HPDE6-E6E7 (cell line): ENCODE measurements around the gene ATP6V1B1.

ENCODE experiments used
- DNase-seq: peaks from one replicate; pipeline ENCODE4 v3.0.0; 2011; ENCODE audit warnings: missing footprints; ENCODE audit errors: extremely low spot score

ATP6V1B1 gene

DNA sequence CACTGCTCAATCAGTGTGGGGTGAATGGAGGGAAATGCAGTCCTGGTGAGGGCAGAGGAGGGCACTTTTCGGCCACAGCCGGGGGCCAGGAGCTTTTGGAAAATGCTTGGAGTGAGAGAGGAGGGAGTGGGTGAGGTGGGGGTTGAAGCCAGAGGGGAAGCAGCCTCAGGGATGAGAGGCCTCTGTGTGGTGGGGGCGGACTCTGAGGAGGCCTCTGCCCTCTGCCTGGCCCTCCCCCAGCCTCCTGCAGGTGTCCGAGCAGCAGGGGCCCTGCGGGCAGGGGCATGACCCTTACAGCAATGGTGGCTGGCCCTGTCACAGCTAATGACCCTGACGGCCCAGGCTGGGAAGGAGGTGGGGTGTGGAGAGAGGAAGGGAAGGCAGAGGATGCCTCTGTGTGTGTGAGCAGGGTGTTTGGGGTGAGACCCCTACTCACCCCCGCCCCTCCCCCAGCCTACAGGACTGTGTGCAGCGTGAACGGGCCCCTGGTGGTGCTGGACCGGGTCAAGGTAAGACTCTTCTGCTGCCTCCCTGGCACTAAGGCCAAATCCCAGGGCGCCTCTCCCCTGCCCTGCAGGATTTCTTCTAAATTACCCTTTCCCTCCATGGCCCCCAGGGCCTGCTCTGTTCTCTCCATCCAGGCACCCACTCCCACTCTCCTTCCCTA lies 7.6 kb downstream of the ATP6V1B1 start:
- DNase-seq = no peak

- DNase-seq = no peak
Measured at GRCh38 chr2:70944111-70944690, 8.5 kb downstream of the ATP6V1B1 start.

GRCh38 chr2:70946832-70947442 lies 11.2 kb downstream of the ATP6V1B1 start:
- no peak for DNase-seq

DNA sequence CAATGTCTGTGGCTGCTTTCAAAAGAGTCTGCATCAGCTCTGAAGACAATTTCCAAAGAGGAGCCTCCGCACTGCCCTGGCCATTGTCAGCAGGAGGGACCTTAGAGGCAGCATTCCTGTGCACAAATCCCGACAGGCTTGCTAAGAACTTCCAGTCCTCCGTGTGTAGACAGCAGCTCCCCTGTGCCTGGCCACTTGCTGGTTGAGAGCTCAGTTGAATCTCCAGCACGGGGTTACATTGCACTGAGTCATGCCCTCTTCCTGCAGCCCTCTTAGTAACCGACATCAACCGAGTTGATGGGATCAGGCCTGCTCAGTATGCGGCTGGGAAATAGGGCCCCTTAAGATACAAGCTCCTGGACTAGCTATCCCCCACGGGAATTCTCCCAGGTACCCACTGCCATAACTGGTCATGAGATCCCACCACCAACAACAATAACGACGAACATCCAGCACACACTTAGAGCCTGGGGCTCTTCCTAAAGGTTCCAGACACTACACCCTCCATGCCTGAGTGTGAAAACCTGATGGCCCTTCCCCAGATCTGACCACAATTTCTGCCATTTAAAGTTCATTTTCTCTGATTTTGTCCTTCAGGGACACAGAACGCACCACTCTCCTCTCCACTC lies 12.0 kb downstream of the ATP6V1B1 start:
- DNase-seq = peak; percentile 43

DNA sequence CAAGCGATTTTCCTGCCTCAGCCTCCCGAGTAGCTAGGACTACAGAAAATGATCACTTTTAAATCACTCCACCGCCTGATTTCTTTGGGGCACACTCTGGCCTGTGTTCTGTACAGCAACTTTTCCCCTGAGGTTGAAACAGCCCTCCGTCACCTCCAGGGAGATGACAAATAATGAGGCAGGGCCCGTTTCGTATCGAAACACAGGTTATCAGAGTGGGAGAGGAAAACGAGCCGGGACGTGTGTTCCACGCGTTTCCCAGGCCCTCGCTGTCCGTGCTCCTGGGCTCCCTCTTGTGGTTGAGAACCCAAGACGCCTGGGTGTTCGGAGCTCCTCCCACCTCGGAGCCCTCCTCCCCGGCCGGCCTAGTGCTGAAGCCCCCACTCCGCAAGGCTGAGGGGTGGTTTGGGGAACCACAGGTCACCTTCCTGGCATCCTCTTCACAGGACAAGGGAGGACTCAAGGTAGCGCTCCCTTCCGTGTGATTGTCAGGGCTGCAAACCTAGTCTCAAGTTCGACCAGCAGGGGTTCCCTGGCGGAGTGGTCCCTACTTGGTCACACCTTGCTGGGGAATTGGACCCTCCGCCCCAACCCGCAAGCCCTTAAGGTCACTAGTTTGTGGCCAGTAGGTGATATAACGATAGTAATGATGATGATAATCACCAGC lies 12.8 kb downstream of the ATP6V1B1 start:
- DNase-seq = peak; percentile 75

GRCh38 chr2:70949086-70949485 lies 13.4 kb downstream of the ATP6V1B1 start:
- no peak for DNase-seq

GRCh38 chr2:70954886-70955285 lies 19.2 kb downstream of the ATP6V1B1 start:
- DNase-seq = no peak

DNA sequence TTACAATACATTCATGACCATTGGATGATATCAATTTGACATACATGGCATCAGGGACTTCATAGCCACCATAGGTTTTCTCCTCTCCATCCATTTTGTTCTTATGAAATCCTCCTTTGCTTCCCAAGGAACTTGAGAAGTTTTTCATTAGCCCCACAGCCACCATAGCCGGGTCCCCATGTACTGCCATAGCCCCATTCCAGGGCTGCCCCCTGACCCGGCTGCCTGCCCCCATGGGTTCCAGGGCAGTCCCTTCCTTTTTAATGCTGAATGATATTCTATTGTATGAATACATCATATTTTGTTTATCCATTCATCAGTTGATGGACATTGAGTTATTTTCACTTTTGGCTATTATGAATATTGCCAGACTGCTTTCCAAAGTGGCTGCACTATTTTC lies 20.4 kb downstream of the ATP6V1B1 start:
- no peak for DNase-seq

DNA sequence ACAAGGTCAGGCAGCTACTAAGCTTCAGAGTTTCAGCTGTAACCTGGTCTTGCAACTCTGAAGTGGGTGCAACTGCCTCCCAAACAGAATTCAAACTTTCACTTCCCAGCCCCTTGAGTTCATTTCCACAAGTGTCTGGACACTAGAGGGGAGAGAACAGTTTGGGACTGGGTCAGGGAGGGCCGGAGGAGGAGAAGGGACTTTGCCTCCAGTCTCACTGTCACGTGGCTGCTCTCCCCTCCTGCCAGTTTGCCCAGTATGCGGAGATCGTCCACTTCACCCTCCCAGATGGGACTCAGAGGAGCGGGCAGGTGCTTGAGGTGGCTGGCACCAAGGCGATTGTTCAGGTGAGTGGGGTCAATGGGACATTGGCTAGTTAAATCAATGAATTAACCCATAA lies 22.1 kb downstream of the ATP6V1B1 start:
- no peak for DNase-seq

DNA sequence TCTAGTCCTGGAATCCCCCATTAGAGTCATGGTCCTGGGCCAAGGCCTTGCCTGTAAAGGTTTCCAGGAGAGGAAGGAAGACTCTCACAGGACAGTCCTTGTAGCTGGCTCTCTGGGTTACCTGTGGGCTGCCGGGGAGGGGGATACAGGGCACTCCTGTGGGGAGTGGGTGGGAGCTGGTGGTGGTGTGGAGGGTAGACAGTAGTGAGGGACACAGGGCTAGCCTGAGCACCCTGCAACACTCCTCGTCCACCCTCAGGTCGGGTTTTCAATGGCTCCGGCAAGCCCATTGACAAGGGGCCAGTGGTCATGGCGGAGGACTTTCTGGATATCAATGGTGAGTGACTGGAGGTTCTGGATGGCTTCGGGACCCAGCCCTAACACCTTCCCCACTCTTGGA lies 23.1 kb downstream of the ATP6V1B1 start:
- no peak for DNase-seq

DNA sequence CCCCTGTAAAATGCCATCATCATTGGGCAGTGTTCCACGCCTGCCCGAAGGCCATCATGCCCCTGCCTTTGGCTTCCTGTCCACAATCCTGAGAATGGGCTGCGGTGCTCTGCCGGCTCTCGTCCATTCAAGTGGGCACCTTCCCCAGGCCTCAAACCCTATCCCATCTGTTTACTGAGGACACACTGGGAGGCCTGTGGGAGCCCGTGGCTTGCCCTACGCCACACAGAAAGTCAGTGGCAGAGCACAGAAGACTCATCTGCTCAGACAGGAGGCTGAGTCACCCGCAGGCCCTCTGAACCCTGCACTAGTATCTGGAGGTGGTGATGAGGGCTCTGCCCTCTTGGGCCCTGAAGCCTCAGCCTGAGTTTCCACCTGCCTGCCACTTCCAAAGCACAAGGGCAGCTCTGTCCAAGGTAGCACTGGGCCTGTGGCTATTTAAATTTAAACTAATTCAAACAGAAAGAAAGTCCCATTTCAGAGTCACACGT lies 23.6 kb downstream of the ATP6V1B1 start:
- no peak for DNase-seq

GRCh38 chr2:70959851-70960832 lies 24.4 kb downstream of the ATP6V1B1 start:
- no peak for DNase-seq

DNA sequence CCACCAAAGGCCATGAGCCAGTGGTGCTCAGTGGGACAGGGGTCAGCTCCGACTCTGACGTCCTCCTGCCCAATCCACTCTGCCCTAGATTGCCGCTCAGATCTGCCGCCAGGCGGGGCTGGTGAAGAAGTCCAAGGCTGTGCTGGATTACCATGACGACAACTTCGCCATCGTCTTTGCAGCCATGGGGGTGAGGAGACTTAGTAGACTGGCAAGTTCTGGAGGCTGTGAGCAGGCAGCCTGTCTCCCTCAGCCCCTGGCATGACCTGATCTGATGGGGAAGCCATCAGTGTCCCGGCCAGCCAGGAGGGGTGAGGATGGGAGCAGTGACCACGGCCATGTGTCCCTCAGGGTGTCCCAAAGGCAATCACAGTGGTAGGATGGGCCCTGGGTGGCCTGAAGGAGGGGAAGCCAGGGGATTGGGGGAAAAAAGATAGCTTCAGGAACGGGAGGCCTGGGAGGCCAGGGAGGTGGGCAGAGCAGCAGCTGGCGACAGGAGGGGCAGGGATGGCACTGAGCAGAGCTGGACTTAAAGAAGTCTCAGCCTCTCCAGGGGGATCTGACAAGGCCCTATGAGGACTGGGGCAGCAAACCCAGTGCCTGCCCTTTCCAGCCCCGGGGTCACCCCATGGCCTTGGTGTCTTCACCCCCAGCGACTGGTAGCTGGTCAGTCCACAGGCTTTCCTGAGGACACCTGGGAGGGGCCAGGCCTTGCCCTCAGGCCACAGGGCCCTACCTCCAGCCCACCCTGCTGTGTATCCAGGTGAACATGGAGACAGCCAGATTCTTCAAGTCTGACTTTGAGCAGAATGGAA lies 25.3 kb downstream of the ATP6V1B1 start:
- DNase-seq = no peak

DNA sequence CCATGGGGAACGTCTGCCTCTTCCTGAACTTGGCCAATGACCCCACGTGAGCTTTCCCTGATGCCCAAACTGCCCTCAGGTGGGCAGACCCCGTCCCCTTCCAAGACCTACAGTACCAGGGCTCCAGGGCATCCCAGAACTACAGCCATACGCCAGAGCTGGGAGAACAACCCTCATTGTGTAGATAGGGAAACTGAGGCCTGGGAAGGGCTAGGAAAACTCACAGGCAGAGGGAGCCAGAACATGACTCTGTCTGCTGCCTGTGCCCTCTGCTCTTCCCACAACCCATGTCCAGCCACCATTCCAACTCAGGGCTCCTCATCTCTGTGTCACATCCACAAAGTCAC lies 25.9 kb downstream of the ATP6V1B1 start:
- no peak for DNase-seq

DNA sequence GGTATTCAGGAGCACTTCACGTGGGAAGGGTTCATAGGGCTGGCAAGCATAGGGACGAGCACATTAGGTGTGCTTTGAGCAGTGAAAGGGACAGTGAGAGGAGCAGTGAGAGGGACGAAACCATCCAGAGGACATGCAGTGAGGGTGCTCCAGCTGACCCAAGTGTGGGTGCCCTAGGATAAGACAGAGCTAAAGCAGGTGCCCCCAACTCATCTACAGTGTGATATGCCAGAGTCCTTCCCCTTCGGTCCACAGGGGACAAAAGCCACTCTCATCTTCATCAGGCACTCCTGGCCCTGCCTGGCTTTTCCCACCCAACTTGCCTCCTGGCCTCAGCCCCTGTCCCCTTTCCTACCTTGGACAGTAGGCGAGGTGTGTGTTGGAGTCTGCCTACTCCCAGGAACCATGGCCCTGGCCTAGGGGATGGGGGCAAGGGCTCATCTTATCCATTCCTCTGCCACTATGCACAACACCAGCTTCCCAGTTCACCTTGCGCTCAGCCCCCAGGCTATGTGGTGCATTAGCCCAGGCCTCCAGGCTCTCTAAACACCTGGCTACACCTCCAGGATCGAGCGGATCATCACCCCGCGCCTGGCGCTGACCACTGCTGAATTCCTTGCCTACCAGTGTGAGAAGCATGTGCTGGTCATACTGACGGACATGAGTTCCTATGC lies 26.6 kb downstream of the ATP6V1B1 start:
- no peak for DNase-seq

- no peak for DNase-seq
Measured at GRCh38 chr2:70962885-70963878, 27.5 kb downstream of the ATP6V1B1 start.

DNA sequence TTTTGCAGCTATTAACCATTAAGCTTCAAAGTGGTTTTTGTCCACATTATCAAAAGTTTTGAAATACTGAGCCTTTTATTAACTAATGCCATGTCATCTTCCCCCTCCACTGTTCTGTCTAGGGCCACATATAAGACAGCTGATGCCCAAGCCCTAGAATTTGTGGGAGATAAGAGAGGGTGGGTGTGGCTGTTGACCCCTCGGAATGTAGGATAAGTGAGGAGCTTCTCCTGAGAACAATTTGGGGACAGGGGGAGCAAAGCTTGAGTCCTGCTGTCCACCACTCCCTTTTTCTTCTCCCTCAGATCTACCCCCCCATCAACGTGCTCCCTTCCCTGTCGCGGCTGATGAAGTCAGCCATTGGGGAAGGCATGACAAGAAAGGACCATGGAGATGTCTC lies 28.4 kb downstream of the ATP6V1B1 start:
- no peak for DNase-seq

DNA sequence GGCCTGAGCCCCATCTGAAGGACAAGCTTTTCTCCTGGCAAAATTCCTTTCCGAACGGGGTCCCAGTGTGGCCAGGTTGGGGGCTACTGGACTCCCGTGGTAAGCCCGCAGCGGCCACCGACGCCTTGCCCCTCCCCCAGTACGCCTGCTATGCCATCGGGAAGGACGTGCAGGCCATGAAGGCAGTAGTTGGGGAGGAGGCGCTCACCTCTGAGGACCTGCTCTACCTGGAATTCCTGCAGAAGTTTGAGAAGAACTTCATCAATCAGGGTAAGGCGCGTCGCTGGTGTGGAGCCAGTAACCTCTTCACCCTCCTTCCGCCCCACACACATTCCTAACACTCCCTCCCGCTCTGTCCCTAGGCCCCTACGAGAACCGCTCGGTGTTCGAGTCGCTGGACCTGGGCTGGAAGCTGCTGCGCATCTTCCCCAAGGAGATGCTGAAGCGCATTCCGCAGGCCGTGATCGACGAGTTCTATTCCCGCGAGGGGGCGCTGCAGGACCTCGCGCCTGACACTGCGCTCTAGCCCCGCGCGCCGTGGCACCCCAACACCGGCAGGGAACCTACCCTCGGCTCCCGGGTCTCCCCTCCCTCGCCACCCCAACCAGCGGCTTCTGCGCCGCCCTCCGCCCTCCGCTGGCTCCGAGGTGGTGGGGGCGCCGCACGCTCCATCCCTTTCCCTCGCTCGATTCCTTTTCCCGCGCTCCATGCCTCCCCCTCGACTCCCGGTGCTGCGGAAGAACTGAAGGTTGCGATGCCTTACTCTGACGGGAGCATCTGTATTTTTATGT lies 29.1 kb downstream of the ATP6V1B1 start:
- DNase-seq = no peak
